ENCODE data around the gene SMG9.

DNA sequence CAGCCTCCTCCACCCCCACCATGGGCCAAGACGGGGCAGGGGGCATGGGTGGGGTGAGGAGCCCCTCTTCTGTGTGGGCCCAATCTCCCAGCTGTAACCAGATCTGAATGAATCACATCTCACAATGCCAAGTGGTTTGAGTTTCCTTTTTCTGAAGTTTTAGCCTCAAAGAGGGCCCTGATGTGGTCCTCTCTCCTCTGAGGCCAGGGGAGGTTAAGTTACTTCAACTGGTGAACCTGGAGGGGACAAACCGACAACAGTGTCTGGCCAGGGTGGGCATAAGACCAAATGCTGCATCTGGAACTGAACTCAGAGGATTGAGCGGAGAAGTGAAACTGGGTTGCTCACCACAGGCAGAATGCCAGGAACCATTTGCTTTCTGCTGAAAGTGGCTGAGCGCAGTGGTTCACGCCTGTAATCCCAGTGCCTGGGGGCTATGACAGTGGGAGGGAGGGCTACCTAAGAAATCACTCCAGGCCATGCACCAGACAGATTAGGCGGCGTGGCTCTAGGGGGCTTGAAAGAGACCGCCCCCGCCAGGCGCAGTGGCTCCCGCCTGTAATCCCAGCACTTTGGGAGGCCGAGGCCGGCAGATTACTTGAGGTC is 54.3 kb downstream of the SMG9 start:
- TF ChIP-seq, protein P1, sequence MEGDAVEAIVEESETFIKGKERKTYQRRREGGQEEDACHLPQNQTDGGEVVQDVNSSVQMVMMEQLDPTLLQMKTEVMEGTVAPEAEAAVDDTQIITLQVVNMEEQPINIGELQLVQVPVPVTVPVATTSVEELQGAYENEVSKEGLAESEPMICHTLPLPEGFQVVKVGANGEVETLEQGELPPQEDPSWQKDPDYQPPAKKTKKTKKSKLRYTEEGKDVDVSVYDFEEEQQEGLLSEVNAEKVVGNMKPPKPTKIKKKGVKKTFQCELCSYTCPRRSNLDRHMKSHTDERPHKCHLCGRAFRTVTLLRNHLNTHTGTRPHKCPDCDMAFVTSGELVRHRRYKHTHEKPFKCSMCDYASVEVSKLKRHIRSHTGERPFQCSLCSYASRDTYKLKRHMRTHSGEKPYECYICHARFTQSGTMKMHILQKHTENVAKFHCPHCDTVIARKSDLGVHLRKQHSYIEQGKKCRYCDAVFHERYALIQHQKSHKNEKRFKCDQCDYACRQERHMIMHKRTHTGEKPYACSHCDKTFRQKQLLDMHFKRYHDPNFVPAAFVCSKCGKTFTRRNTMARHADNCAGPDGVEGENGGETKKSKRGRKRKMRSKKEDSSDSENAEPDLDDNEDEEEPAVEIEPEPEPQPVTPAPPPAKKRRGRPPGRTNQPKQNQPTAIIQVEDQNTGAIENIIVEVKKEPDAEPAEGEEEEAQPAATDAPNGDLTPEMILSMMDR (IDR thresholded peaks at IDR 0.05; ENCODE audit: low read length) = no peak
- TF ChIP-seq EZH2 (optimal IDR thresholded peaks at IDR 0.05; ENCODE audit: low read depth, low read length) = no peak

Measured in MM.1S (cell line).